ENCODE results near the gene DMXL2.

The DMXL2 gene

GRCh38 chr15:51561271-51561670, 61.3 kb downstream of the DMXL2 start (continued):
- TF ChIP-seq TSHZ2 (CRISPR knock-in tag; IDR thresholded peaks at IDR 0.05) (no peak), CSDC2 (CRISPR knock-in tag; IDR thresholded peaks at IDR 0.05) (no peak), ZNF565 (CRISPR knock-in tag; conservative IDR thresholded peaks at IDR 0.05; ENCODE audit: low read depth) (no peak)

- TF ChIP-seq PATZ1 (CRISPR knock-in tag; IDR thresholded peaks at IDR 0.05; ENCODE audit: borderline replicate concordance): no peak
- TF ChIP-seq ZNF70 (CRISPR knock-in tag; IDR thresholded peaks at IDR 0.05): no peak
- no peak for TF ChIP-seq ZNF565 (CRISPR knock-in tag; conservative IDR thresholded peaks at IDR 0.05; ENCODE audit: low read depth)
- TF ChIP-seq TOX (CRISPR knock-in tag; IDR thresholded peaks at IDR 0.05; ENCODE audit: borderline replicate concordance): no peak
- TF ChIP-seq ZNF8 (CRISPR knock-in tag; IDR thresholded peaks at IDR 0.05): no peak
Observed at GRCh38 chr15:51558876-51559275, 63.7 kb downstream of the DMXL2 start.

GRCh38 chr15:51558411-51558810, 64.2 kb downstream of the DMXL2 start:
- TF ChIP-seq CSRNP3 (CRISPR knock-in tag; IDR thresholded peaks at IDR 0.05) (no peak), TCF4 (CRISPR knock-in tag; IDR thresholded peaks at IDR 0.05; ENCODE audit: borderline replicate concordance) (no peak), TOX (CRISPR knock-in tag; IDR thresholded peaks at IDR 0.05; ENCODE audit: borderline replicate concordance) (no peak), ZNF8 (CRISPR knock-in tag; IDR thresholded peaks at IDR 0.05) (no peak)
- ATAC-seq: no peak

More at GRCh38 chr15:51558876-51559275, 63.7 kb downstream of the DMXL2 start:
- ATAC-seq: no peak

- ATAC-seq: no peak
- no peak for TF ChIP-seq TCF4 (CRISPR knock-in tag; IDR thresholded peaks at IDR 0.05; ENCODE audit: borderline replicate concordance)
- TF ChIP-seq PATZ1 (CRISPR knock-in tag; IDR thresholded peaks at IDR 0.05; ENCODE audit: borderline replicate concordance): no peak
- TF ChIP-seq POU6F1 (CRISPR knock-in tag; IDR thresholded peaks at IDR 0.05; ENCODE audit: borderline replicate concordance, low read depth): no peak
- no peak for TF ChIP-seq TSHZ2 (CRISPR knock-in tag; IDR thresholded peaks at IDR 0.05)
- no peak for TF ChIP-seq ZNF8 (CRISPR knock-in tag; IDR thresholded peaks at IDR 0.05)
- no peak for TF ChIP-seq CREB5 (CRISPR knock-in tag; IDR thresholded peaks at IDR 0.05; ENCODE audit: low read depth)
- no peak for TF ChIP-seq ISL1 (CRISPR knock-in tag; IDR thresholded peaks at IDR 0.05)
- no peak for TF ChIP-seq ARNTL (CRISPR knock-in tag; IDR thresholded peaks at IDR 0.05; ENCODE audit: borderline replicate concordance, low read depth)
- no peak for TF ChIP-seq CSRNP3 (CRISPR knock-in tag; IDR thresholded peaks at IDR 0.05)
- no peak for TF ChIP-seq SNAI2 (CRISPR knock-in tag; IDR thresholded peaks at IDR 0.05)
- TF ChIP-seq ZNF70 (CRISPR knock-in tag; IDR thresholded peaks at IDR 0.05): no peak
- no peak for TF ChIP-seq CSDC2 (CRISPR knock-in tag; IDR thresholded peaks at IDR 0.05)
Observed at GRCh38 chr15:51550841-51551240, 71.7 kb downstream of the DMXL2 start.

Measured in SK-N-SH treated with all-trans-retinoic acid at 6 μM for 48 hours (cell line).